ENCODE data around the gene HEPACAM2.

DNA sequence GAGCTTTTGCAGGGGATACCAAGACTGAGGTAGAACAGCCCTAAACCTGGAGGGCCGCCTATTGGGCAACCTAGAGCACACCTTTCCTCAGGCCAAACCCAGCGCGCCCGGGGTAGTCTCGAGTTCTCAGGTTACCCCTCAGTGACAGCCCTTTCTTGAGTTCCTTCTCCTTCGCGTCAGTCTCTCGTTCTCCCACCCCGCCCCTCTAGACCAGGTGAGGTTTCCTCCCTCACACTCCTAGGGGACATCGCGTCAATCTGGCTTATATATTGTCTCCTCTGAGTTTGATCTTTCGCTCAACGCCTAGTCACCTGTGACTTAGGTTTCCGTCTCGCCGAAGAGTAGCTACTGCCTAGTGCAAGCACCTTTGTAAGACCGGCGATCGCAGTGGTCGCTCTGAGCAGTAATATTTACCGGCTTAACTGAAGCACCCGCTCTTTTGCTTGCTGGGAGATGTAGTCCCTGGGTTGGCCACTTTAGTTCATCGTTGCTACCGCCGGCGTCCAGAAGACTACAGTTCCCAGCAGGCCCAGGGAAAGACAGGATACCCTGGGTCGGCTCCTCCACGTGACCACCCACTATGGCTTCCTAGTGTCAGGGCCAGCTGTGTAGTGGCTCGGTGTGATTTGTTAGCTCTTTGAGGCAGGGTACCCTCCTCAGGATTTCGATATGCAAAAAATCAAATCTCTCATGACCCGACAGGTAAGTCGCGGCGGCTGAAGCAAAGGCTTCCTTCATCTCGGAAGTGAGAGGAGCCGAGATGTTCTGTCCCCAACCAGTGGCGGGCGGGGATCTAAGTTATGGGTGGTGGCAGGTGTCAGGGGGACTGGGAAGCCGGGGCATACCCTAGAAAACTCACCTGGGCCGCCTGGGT is 5.8 kb upstream of the HEPACAM2 start, which contains the start of gene VPS50:
- TF ChIP-seq EZH2 (IDR thresholded peaks at IDR 0.05; ENCODE audit: insufficient read depth, low read length) (no peak), CTCF (IDR thresholded peaks at IDR 0.05; ENCODE audit: insufficient read depth, low read depth, low read length) (no peak)

Data from astrocyte (in vitro differentiated cells and primary cell).